HG03378 (cell line): ENCODE measurements around the gene FGF18.

Source experiments
- ATAC-seq: cut with Tn5 transposase; IDR thresholded peaks from one replicate; pipeline ENCODE4 v1.9.1; 2021; ENCODE audit warnings: mild to moderate bottlenecking, moderate library complexity; ENCODE audit not compliant: unreplicated experiment

The FGF18 gene

GRCh38 chr5:171438738-171439137 lies 19.3 kb downstream of the FGF18 start:
- no peak for ATAC-seq

GRCh38 chr5:171441246-171441791 lies 21.9 kb downstream of the FGF18 start:
- no peak for ATAC-seq

GRCh38 chr5:171442287-171443042 lies 23.0 kb downstream of the FGF18 start:
- no peak for ATAC-seq

GRCh38 chr5:171444582-171444981 lies 25.1 kb downstream of the FGF18 start:
- no peak for ATAC-seq

- no peak for ATAC-seq
Observed at GRCh38 chr5:171445644-171446516, 26.4 kb downstream of the FGF18 start.

- ATAC-seq, result no peak
Observed at GRCh38 chr5:171447226-171447625, 27.8 kb downstream of the FGF18 start.

- no peak for ATAC-seq
Observed at GRCh38 chr5:171449426-171449825, 30.0 kb downstream of the FGF18 start.

GRCh38 chr5:171450423-171451331 lies 31.2 kb downstream of the FGF18 start:
- no peak for ATAC-seq

GRCh38 chr5:171451421-171451820 lies 32.0 kb downstream of the FGF18 start:
- no peak for ATAC-seq

- no peak for ATAC-seq
Observed at GRCh38 chr5:171453056-171453725, 33.7 kb downstream of the FGF18 start.

GRCh38 chr5:171453988-171454387 lies 34.5 kb downstream of the FGF18 start:
- ATAC-seq, result no peak

GRCh38 chr5:171454549-171454948 lies 35.1 kb downstream of the FGF18 start:
- ATAC-seq, result no peak

GRCh38 chr5:171455522-171455921 lies 36.1 kb downstream of the FGF18 start:
- no peak for ATAC-seq

- no peak for ATAC-seq
Observed at GRCh38 chr5:171457208-171457981, 37.9 kb downstream of the FGF18 start.

- ATAC-seq, result no peak
Observed at GRCh38 chr5:171459839-171460238, 40.4 kb downstream of the FGF18 start.

- ATAC-seq, result no peak
Observed at GRCh38 chr5:171462136-171462927, 42.9 kb downstream of the FGF18 start.

GRCh38 chr5:171462928-171463861 lies 43.7 kb downstream of the FGF18 start:
- ATAC-seq, result no peak

- ATAC-seq, result no peak
Observed at GRCh38 chr5:171463862-171464229, 44.4 kb downstream of the FGF18 start.
